Measurements from ENCODE around the gene HMGCS2. TPM values are rescaled to one million over a fixed set of nuclear protein-coding genes. Genes with fewer than 3 reads are reported as not detected.

Gene HMGCS2
- total and polyA plus RNA-seq, 12 donors = 0.83 to 313 (median 11.2) TPM

DNA sequence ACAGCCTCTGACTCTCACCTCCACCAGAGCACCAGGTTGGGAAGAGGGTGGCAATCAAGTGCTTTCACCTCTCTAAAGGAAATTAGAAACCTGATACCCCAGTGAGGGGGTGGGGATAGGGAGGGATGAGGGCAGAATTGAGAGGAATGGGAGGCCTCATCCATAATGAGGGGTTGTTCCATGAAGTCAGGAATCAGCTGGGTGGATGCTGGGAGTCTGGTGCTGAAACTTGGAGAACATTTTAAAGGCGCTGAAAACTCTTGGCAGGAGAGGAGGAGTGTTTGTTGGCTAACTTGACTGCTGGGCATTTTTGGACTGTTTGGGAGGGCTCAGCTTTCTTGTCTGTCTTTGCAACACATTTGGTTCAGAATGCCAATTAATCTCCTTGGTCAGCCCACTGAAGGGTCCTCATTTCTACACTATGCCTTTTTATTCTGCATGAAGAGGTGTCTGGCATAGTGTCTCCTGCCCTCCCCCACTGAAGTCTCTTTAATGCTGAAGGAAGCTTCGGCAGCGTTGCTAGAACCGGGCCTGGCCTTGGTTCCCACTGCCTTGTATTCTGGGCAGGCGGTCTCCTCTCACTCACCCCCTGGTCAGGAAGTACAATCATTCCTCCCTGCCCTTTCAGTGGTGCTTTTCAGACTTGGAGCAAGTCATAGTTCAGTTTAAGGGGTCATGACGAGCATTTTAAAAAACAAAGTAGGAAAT is 54.8 kb downstream of the HMGCS2 start:
- Histone ChIP-seq H3K27ac (peak overlapping the region in 9 of 10 donors; percentile 26 to 77 (median 60)), H3K36me3 (no peaks in the 10 kb centered on the region), H3K4me1 (peaks cover 0 to 26% (median 16%) of the 10 kb centered on the region in 9 donors), H3K4me3 (peak overlapping the region in 1 of 10 donors; percentile 58), H3K27me3 (peaks cover 0 to 28% (median 16%) of the 10 kb centered on the region in 7 donors), H3K9me3 (no peaks in the 10 kb centered on the region)
- WGBS, 2 donors = 68 to 74% methylated on average over 6 of the region's 6 CpGs
- ATAC-seq (peak in 2 of 8 donors; percentile 12 to 25), DNase-seq (no peak)
- TF ChIP-seq CTCF (IDR thresholded peaks at IDR 0.05) = no peak
- intact Hi-C loops (cut with DNase I) = loop anchor here in 2 of 10 donors (2.0 to 10.0 kb wide), 2 partner anchors 339 to 749 kb away; no protein-coding TSS in a partner anchor

DNA sequence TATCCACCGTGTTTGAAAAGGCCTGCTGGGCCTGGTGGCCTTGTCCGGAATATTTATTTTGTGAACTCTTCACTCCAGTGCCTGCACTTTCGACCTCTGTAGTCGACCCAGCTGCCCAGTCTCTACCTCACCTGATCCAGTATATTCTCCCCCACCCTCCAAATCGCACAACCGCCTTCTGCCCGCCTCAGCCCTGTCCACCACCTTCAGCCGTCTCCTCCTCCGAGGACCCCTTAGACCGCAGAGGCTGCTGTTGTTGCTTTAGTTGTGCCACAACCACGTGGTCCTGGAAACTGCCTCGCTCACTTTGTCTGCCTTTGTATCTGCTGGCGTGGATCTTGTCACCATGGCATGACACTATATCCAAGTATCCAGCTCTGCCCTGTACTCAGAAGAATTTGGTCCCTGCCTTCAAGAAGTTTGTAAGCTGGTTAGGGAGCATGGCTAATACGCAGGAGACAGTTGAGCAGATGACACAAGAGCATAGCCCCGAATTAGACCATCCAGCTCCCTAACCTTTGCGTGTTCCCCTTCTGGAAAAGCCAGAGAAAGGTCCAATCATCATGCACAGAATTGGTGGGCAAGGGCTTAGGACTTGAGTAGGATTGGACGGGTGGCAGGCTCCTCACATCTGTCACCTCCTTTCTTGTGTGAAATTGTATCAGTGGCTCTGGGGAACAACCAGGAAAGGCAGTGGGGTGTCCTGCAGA is 55.5 kb downstream of the HMGCS2 start:
- Histone ChIP-seq H3K27ac (peak overlapping the region in 9 of 10 donors; percentile 35 to 77 (median 60)), H3K36me3 (no peaks in the 10 kb centered on the region), H3K27me3 (peaks cover 0 to 28% (median 16%) of the 10 kb centered on the region in 7 donors), H3K4me3 (peak overlapping the region in 9 of 10 donors; percentile 42 to 65 (median 61)), H3K9me3 (no peaks in the 10 kb centered on the region), H3K4me1 (peaks cover 0 to 26% (median 16%) of the 10 kb centered on the region in 9 donors)
- no peak for TF ChIP-seq CTCF (IDR thresholded peaks at IDR 0.05)
- intact Hi-C loops (cut with DNase I) = loop anchor here in 2 of 10 donors (2.0 to 10.0 kb wide), 2 partner anchors 338 to 748 kb away; no protein-coding TSS in a partner anchor
- ATAC-seq = peak in 5 of 8 donors; percentile 6 to 27 (median 13)
- no peak for DNase-seq
- 50 to 55% methylated on average over 17 of the region's 17 CpGs for WGBS, 2 donors

DNA sequence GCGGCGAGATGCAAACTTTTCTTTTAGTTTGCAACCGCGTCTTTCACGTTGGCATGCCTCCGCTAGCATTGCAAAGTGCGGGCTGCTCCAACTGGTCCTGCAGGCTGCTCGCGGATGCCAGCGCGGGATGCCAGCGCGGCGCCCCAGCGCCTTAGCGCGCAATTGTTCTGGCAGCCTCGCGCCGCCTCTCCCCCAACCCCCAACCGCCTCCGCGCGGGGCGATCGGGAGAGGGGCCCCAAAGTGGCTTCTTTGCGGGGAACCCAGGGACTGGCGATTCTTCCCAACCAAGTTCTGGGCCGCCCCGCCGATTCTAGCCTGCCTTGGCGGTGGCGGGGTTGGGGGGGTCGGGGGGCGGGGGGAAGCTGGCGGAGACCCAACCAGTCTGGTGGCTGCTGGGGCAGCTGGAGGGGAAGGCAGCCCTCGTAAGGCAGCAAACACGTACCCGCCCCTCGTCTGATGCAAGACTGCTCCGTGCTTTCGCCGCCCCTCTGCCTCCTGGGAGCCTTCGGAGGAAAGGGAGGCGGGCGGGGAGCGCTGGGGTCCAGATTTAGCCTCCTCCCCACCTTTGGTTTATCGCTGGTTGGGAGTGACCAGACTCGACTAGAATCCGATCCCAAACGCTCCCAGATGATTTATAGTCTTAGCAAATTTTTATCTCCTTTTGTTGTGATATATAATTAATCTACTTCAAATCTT is 56.2 kb downstream of the HMGCS2 start:
- intact Hi-C loops (cut with DNase I) = loop anchor here in 2 of 10 donors (2.0 to 10.0 kb wide), 2 partner anchors 338 to 748 kb away; no protein-coding TSS in a partner anchor
- peak overlapping the region; percentile 42 to 65 (median 60) for H3K4me3 ChIP-seq
- H3K36me3 ChIP-seq = no peaks in the 10 kb centered on the region
- no peak for TF ChIP-seq CTCF (IDR thresholded peaks at IDR 0.05)
- peak overlapping the region in 8 of 10 donors; percentile 44 to 77 (median 62) for H3K27ac ChIP-seq
- H3K9me3 ChIP-seq = no peaks in the 10 kb centered on the region
- DNase-seq (peak; percentile 65 to 75), ATAC-seq (peak; percentile 82 to 91 (median 87))
- peaks cover 0 to 26% (median 16%) of the 10 kb centered on the region in 9 donors for H3K4me1 ChIP-seq
- H3K27me3 ChIP-seq = peaks cover 0 to 28% (median 16%) of the 10 kb centered on the region in 7 donors
- 1 to 2% methylated on average over 47 to 51 of the region's 51 CpGs for WGBS, 2 donors

Data from heart right ventricle (tissue), 16 donors.